ENCODE data around the gene KLHDC7B.

The KLHDC7B gene

DNA sequence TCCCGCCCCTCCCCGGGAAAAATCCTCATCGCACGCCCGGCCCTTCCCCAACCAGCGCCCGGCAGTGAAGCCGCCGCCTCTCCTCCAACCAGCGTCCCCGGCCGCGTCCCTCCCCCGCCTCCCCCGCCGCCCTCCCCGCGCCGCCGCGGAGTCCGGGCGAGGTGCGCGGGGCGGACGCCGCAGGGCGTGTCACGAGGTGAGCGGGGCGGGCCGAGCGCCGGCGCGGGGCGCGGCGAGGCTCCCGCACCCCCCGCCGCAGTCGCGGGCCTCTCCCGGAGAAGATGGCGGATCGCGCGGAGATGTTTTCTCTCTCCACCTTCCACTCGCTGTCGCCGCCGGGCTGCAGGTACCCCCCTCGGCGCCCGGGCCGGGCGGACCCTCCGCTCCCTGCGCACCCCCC lies 54.8 kb downstream of the KLHDC7B start, which contains the start of gene MAPK8IP2:
MAPK8IP2 (plus strand) TSS at position 256 of the 400 bp plus-strand sequence; CDS start at position 282, 26 bp downstream.
- no peak within 1 kb of the TSS; the same call in 1 of the 2 replicates for H3K4me3 ChIP-seq (ENCODE audit: low read depth, low read length)
- DNase-seq (ENCODE audit: low read depth): no peak
- TF ChIP-seq, protein P1, sequence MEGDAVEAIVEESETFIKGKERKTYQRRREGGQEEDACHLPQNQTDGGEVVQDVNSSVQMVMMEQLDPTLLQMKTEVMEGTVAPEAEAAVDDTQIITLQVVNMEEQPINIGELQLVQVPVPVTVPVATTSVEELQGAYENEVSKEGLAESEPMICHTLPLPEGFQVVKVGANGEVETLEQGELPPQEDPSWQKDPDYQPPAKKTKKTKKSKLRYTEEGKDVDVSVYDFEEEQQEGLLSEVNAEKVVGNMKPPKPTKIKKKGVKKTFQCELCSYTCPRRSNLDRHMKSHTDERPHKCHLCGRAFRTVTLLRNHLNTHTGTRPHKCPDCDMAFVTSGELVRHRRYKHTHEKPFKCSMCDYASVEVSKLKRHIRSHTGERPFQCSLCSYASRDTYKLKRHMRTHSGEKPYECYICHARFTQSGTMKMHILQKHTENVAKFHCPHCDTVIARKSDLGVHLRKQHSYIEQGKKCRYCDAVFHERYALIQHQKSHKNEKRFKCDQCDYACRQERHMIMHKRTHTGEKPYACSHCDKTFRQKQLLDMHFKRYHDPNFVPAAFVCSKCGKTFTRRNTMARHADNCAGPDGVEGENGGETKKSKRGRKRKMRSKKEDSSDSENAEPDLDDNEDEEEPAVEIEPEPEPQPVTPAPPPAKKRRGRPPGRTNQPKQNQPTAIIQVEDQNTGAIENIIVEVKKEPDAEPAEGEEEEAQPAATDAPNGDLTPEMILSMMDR (IDR thresholded peaks at IDR 0.05; ENCODE audit: low read depth, low read length, missing control alignments): no peak
